Measurements from ENCODE around the gene SLC35A4. TPM values are rescaled to one million over a fixed set of nuclear protein-coding genes. Genes with fewer than 3 reads are reported as not detected.

SLC35A4 gene
- total and polyA plus RNA-seq, 2 of the 8 experiments (the other 6 are each of a cell fraction or from before 2014, with no cell fraction given): 78.6 to 133 TPM

DNA sequence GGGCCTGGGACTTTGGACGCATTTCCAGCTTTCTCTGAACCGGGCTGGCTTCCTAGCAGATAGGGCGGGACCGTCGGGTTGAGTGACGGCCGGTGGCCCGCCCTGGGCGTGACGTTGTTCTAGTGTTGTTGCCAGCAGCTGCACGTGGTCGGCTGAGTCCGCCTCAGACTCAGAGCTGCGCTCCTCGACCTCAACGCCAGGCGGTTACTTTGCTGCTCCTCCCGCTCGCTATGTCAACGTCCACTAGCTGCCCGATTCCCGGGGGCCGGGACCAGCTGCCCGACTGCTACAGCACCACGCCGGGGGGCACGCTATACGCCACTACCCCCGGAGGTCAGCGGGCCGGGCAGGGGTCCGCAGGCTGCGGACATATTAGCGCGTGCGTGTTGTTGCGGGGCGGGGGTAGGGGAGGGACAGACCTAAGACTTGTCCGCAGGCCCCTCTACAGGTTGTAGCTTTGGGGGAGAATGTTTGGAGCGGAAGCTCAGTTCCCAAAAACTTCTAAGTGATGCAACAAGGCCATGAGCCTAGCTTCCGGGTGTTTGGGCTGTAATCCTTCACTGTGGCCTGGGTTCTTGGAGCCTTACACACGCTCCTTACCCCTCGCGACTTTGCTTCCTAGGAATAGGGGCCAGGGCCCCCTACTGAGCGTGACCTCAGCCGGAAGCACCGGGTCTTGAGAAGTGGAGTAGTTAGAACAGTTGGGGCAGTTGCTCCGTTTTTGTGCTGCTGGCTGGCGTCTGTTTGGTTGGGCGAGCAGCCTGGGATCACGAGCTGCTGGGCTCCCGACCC, 16.9 kb upstream of the SLC35A4 start, which contains the start of gene EIF4EBP3 (continued):
- TF ChIP-seq RNF2 (IDR thresholded peaks at IDR 0.05; ENCODE audit: borderline replicate concordance, low read depth, low read length, missing control alignments, poor library complexity, severe bottlenecking): no peak
- TF ChIP-seq SIX5 (IDR thresholded peaks at IDR 0.05; ENCODE audit: low read depth, low read length): no peak
- TF ChIP-seq, protein P1, sequence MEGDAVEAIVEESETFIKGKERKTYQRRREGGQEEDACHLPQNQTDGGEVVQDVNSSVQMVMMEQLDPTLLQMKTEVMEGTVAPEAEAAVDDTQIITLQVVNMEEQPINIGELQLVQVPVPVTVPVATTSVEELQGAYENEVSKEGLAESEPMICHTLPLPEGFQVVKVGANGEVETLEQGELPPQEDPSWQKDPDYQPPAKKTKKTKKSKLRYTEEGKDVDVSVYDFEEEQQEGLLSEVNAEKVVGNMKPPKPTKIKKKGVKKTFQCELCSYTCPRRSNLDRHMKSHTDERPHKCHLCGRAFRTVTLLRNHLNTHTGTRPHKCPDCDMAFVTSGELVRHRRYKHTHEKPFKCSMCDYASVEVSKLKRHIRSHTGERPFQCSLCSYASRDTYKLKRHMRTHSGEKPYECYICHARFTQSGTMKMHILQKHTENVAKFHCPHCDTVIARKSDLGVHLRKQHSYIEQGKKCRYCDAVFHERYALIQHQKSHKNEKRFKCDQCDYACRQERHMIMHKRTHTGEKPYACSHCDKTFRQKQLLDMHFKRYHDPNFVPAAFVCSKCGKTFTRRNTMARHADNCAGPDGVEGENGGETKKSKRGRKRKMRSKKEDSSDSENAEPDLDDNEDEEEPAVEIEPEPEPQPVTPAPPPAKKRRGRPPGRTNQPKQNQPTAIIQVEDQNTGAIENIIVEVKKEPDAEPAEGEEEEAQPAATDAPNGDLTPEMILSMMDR (IDR thresholded peaks at IDR 0.05; ENCODE audit: control extremely low read depth in 1 of 3, insufficient read depth in 1 of 3, low read depth in 1 of 3, low read length in 3 of 3): peak; percentile 40 to 73 (median 61)
- TF ChIP-seq RFX5 (IDR thresholded peaks at IDR 0.05; ENCODE audit: borderline replicate concordance, low read depth, low read length): no peak
- TF ChIP-seq SP4 (IDR thresholded peaks at IDR 0.05; ENCODE audit: low read length): peak; percentile 96
- TF ChIP-seq POLR2A (IDR thresholded peaks at IDR 0.05; ENCODE audit: control extremely low read depth in 1 of 2, low read depth in 2 of 2, low read length in 2 of 2): peak; percentile 72 to 83
- TF ChIP-seq GTF2F1 (IDR thresholded peaks at IDR 0.05; ENCODE audit: borderline replicate concordance, low read depth, low read length): no peak
- no peak for TF ChIP-seq TAF7 (optimal IDR thresholded peaks at IDR 0.05; ENCODE audit: borderline replicate concordance, low read depth, low read length)
- no peak for TF ChIP-seq CTBP2 (IDR thresholded peaks at IDR 0.05; ENCODE audit: borderline replicate concordance, insufficient read depth, insufficient read length, low read length)
- no peak for TF ChIP-seq YY1 (IDR thresholded peaks at IDR 0.05; ENCODE audit: low read depth, low read length)
- TF ChIP-seq CBX5 (IDR thresholded peaks at IDR 0.05; ENCODE audit: low read depth, low read length): no peak
- TF ChIP-seq RBBP5 (IDR thresholded peaks at IDR 0.05; ENCODE audit: borderline replicate concordance, low read depth, low read length): no peak
- no peak for TF ChIP-seq JUND (IDR thresholded peaks at IDR 0.05; ENCODE audit: low read length)
- TF ChIP-seq CEBPB (IDR thresholded peaks at IDR 0.05; ENCODE audit: low read depth, low read length): no peak
- no peak; the same call in 1 of the 2 replicates for TF ChIP-seq JUN (IDR thresholded peaks at IDR 0.05; ENCODE audit: low read depth, low read length)
- no peak for TF ChIP-seq SRF (IDR thresholded peaks at IDR 0.05; ENCODE audit: low read depth, low read length)
- 0 out of 2 replicates have a peak, but pooled peaks have one; percentile 36 for TF ChIP-seq CHD2 (IDR thresholded peaks at IDR 0.05; ENCODE audit: low read length)
